ENCODE measurements around the gene TMEM256. TPM values are rescaled to one million over a fixed set of nuclear protein-coding genes. Genes with fewer than 3 reads are reported as not detected.

Gene TMEM256
- polyA plus RNA-seq, 5 donors, result 67.5 to 86.1 (median 74.5) TPM

DNA sequence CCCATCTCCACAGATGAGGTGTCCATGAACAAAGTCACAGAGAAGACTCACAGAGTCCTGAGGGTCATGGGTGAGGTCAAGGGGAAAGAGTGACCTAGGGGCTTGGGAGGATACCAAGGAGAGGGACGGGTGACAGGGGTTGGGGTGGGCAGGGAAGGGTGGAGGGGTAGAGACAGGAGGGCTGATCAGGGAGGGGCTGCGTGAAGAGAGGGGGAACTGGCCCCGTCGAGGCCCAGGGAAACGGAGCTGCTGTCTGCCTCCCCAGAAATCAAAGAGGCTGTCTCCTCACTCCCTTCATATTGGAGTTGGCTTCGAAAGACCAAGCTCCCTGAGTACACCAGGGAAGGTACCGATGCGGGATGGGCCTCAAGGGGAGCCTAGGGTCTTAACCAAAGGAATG is 48.3 kb downstream of the TMEM256 start:
- DNase-seq, result no peak

DNA sequence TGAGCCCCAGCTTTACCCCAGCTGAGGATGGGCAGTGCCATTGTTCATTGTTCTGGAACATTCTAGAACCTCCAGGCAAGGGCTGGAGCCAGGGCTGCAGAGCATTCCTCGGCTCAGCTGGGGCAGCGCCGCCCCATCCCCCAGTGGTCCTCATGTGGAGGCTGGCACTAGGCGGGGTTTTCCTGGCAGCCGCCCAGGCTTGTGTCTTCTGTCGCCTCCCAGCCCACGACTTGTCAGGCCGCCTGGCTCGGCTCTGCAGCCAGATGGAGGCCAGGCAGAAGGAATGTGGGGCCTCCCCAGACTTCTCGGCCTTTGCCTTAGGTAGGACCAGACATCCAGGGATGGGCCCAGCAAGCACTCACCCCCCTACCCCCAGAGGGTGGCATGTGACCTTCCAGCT is 48.8 kb downstream of the TMEM256 start, which contains the start of gene TMEM95:
TSS of gene TMEM95 (plus strand) at position 104 of the 400 bp plus-strand sequence. CDS start at position 153, 49 bp downstream.
- DNase-seq, result peak in 1 of 2 donors; percentile 34

DNA sequence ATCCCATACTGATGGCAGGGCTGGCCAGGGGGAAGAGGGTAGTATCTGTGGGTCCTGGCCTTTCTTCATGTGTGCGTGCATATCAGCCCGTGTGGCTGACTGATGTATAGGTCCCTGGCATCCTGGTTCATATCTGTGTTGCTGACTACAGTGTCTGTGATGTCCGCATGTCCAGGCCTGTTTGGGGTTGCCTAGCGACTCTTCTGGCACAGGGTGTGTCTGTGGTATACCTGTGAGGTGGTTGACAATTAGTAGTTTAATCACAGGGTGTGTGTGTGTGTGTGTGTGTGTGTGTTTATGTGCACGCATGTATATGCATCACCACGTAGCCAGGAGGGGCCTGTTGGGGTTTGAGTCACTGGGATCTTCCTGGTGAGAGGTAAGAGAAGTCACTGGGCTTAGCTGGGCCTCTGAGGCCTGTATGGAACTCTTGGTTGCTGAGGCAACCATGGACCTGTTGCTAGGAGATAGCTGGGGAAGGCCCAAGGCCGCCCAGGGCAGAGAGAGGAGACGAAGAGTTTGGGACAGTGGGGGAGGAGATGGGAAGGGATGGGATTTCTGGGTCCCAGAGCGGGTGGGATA is 49.5 kb downstream of the TMEM256 start:
- no peak for DNase-seq

Other genes starting within 250 kb of the TMEM256 start
- gene ASGR1, start 224.7 kb downstream of the TMEM256 start, polyA plus RNA-seq (ENCODE audit: insufficient read depth in 1 of 5, insufficient read length in 5 of 5, low replicate concordance in 1 of 5), result 10 to 100 TPM in 3 of 5 donors, 1 to 10 TPM in 2; 7.2 to 11.9 (median 10.4) TPM
- gene DLG4, start 184.3 kb downstream of the TMEM256 start, polyA plus RNA-seq (ENCODE audit: insufficient read depth in 1 of 5, insufficient read length in 5 of 5, low replicate concordance in 1 of 5), result 10 to 100 TPM; 33.6 to 62.3 (median 45.4) TPM
- 100 to 1,000 TPM; 289 to 380 (median 360) TPM for gene ACADVL, start 184.2 kb downstream of the TMEM256 start, polyA plus RNA-seq (ENCODE audit: insufficient read depth in 1 of 5, insufficient read length in 5 of 5, low replicate concordance in 1 of 5)
- 10 to 100 TPM; 42.5 to 62.9 (median 56.0) TPM for gene DVL2, start 169.6 kb downstream of the TMEM256 start, polyA plus RNA-seq (ENCODE audit: insufficient read depth in 1 of 5, insufficient read length in 5 of 5, low replicate concordance in 1 of 5)
- 10 to 100 TPM; 32.7 to 58.8 (median 46.7) TPM for gene PHF23, start 164.6 kb downstream of the TMEM256 start, polyA plus RNA-seq (ENCODE audit: insufficient read depth in 1 of 5, insufficient read length in 5 of 5, low replicate concordance in 1 of 5)
- gene GABARAP, start 161.6 kb downstream of the TMEM256 start, polyA plus RNA-seq (ENCODE audit: insufficient read depth in 1 of 5, insufficient read length in 5 of 5, low replicate concordance in 1 of 5), result 100 to 1,000 TPM; 375 to 529 (median 415) TPM
- gene CTDNEP1, start 152.4 kb downstream of the TMEM256 start, polyA plus RNA-seq (ENCODE audit: insufficient read depth in 1 of 5, insufficient read length in 5 of 5, low replicate concordance in 1 of 5), result 100 to 1,000 TPM; 128 to 156 (median 146) TPM
- 10 to 100 TPM; 36.6 to 49.7 (median 40.6) TPM for gene ELP5, start 151.9 kb downstream of the TMEM256 start, polyA plus RNA-seq (ENCODE audit: insufficient read depth in 1 of 5, insufficient read length in 5 of 5, low replicate concordance in 1 of 5)
- 10 to 100 TPM; 22.3 to 35.1 (median 33.6) TPM for gene CLDN7, start 141.6 kb downstream of the TMEM256 start, polyA plus RNA-seq (ENCODE audit: insufficient read depth in 1 of 5, insufficient read length in 5 of 5, low replicate concordance in 1 of 5)
- 1 to 10 TPM in 4 of 5 donors, under 1 TPM in 1; 0.80 to 2.7 (median 1.2) TPM for gene SLC2A4, start 122.4 kb downstream of the TMEM256 start, polyA plus RNA-seq (ENCODE audit: insufficient read depth in 1 of 5, insufficient read length in 5 of 5, low replicate concordance in 1 of 5)
- 1 to 10 TPM; 1.2 to 2.4 (median 1.4) TPM for gene YBX2, start 109.5 kb downstream of the TMEM256 start, polyA plus RNA-seq (ENCODE audit: insufficient read depth in 1 of 5, insufficient read length in 5 of 5, low replicate concordance in 1 of 5)
- 100 to 1,000 TPM; 224 to 373 (median 229) TPM for gene EIF5A, start 96.5 kb downstream of the TMEM256 start, polyA plus RNA-seq (ENCODE audit: insufficient read depth in 1 of 5, insufficient read length in 5 of 5, low replicate concordance in 1 of 5)
- 10 to 100 TPM; 65.7 to 91.2 (median 81.3) TPM for gene GPS2, start 88.7 kb downstream of the TMEM256 start, polyA plus RNA-seq (ENCODE audit: insufficient read depth in 1 of 5, insufficient read length in 5 of 5, low replicate concordance in 1 of 5)
- 10 to 100 TPM; 19.7 to 31.2 (median 28.1) TPM for gene NEURL4, start 74.8 kb downstream of the TMEM256 start, polyA plus RNA-seq (ENCODE audit: insufficient read depth in 1 of 5, insufficient read length in 5 of 5, low replicate concordance in 1 of 5)
- gene ACAP1, start 67.6 kb downstream of the TMEM256 start, polyA plus RNA-seq (ENCODE audit: insufficient read depth in 1 of 5, insufficient read length in 5 of 5, low replicate concordance in 1 of 5), result 1 to 10 TPM; 5.5 to 9.9 (median 7.5) TPM
- 10 to 100 TPM in 3 of 5 donors, 1 to 10 TPM in 2; 9.6 to 13.9 (median 10.3) TPM for gene KCTD11, start 51.9 kb downstream of the TMEM256 start, polyA plus RNA-seq (ENCODE audit: insufficient read depth in 1 of 5, insufficient read length in 5 of 5, low replicate concordance in 1 of 5)
- gene TMEM95, start 48.9 kb downstream of the TMEM256 start, polyA plus RNA-seq (ENCODE audit: insufficient read depth in 1 of 5, insufficient read length in 5 of 5, low replicate concordance in 1 of 5), result not detected
- gene TNK1, start 23.0 kb downstream of the TMEM256 start, polyA plus RNA-seq (ENCODE audit: insufficient read depth in 1 of 5, insufficient read length in 5 of 5, low replicate concordance in 1 of 5), result 1 to 10 TPM; 5.1 to 6.8 (median 6.7) TPM
- gene PLSCR3, start 9.6 kb downstream of the TMEM256 start, polyA plus RNA-seq (ENCODE audit: insufficient read depth in 1 of 5, insufficient read length in 5 of 5, low replicate concordance in 1 of 5), result 10 to 100 TPM; 39.3 to 74.6 (median 57.6) TPM
- 10 to 100 TPM; 22.6 to 36.3 (median 31.7) TPM for gene NLGN2, start 3.7 kb upstream of the TMEM256 start, polyA plus RNA-seq (ENCODE audit: insufficient read depth in 1 of 5, insufficient read length in 5 of 5, low replicate concordance in 1 of 5)
- not detected for gene SPEM1, start 16.2 kb upstream of the TMEM256 start, polyA plus RNA-seq (ENCODE audit: insufficient read depth in 1 of 5, insufficient read length in 5 of 5, low replicate concordance in 1 of 5)
- gene SPEM2, start 21.5 kb upstream of the TMEM256 start, polyA plus RNA-seq (ENCODE audit: insufficient read depth in 1 of 5, insufficient read length in 5 of 5, low replicate concordance in 1 of 5), result not detected
- gene SPEM3, start 24.8 kb upstream of the TMEM256 start, polyA plus RNA-seq (ENCODE audit: insufficient read depth in 1 of 5, insufficient read length in 5 of 5, low replicate concordance in 1 of 5), result not detected
- 1 to 10 TPM; 2.1 to 3.2 (median 2.4) TPM for gene TMEM102, start 31.3 kb upstream of the TMEM256 start, polyA plus RNA-seq (ENCODE audit: insufficient read depth in 1 of 5, insufficient read length in 5 of 5, low replicate concordance in 1 of 5)
- 1 to 10 TPM; 1.4 to 2.5 (median 1.9) TPM for gene FGF11, start 35.4 kb upstream of the TMEM256 start, polyA plus RNA-seq (ENCODE audit: insufficient read depth in 1 of 5, insufficient read length in 5 of 5, low replicate concordance in 1 of 5)
- 10 to 100 TPM in 3 of 5 donors, 1 to 10 TPM in 2; 9.0 to 14.8 (median 10.5) TPM for gene CHRNB1, start 41.0 kb upstream of the TMEM256 start, polyA plus RNA-seq (ENCODE audit: insufficient read depth in 1 of 5, insufficient read length in 5 of 5, low replicate concordance in 1 of 5)
- 10 to 100 TPM; 36.6 to 52.9 (median 43.8) TPM for gene ZBTB4, start 75.5 kb upstream of the TMEM256 start, polyA plus RNA-seq (ENCODE audit: insufficient read depth in 1 of 5, insufficient read length in 5 of 5, low replicate concordance in 1 of 5)
- under 1 TPM; 0.15 to 0.40 (median 0.35) TPM for gene SLC35G6, start 77.3 kb upstream of the TMEM256 start, polyA plus RNA-seq (ENCODE audit: insufficient read depth in 1 of 5, insufficient read length in 5 of 5, low replicate concordance in 1 of 5)
- gene POLR2A, start 80.3 kb upstream of the TMEM256 start, polyA plus RNA-seq (ENCODE audit: insufficient read depth in 1 of 5, insufficient read length in 5 of 5, low replicate concordance in 1 of 5), result 100 to 1,000 TPM in 1 of 5 donors, 10 to 100 TPM in 4; 79.6 to 127 (median 89.6) TPM
- gene TNFSF12, start 145.0 kb upstream of the TMEM256 start, polyA plus RNA-seq (ENCODE audit: insufficient read depth in 1 of 5, insufficient read length in 5 of 5, low replicate concordance in 1 of 5), result 10 to 100 TPM; 20.1 to 40.5 (median 31.3) TPM
- gene TNFSF13, start 154.7 kb upstream of the TMEM256 start, polyA plus RNA-seq (ENCODE audit: insufficient read depth in 1 of 5, insufficient read length in 5 of 5, low replicate concordance in 1 of 5), result 10 to 100 TPM; 16.2 to 23.2 (median 17.2) TPM
- 10 to 100 TPM; 61.1 to 72.4 (median 70.5) TPM for gene SENP3, start 157.8 kb upstream of the TMEM256 start, polyA plus RNA-seq (ENCODE audit: insufficient read depth in 1 of 5, insufficient read length in 5 of 5, low replicate concordance in 1 of 5)
- gene CD68, start 175.5 kb upstream of the TMEM256 start, polyA plus RNA-seq (ENCODE audit: insufficient read depth in 1 of 5, insufficient read length in 5 of 5, low replicate concordance in 1 of 5), result 10 to 100 TPM; 30.7 to 40.7 (median 32.3) TPM
- 10 to 100 TPM; 83.2 to 98.1 (median 93.5) TPM for gene MPDU1, start 179.8 kb upstream of the TMEM256 start, polyA plus RNA-seq (ENCODE audit: insufficient read depth in 1 of 5, insufficient read length in 5 of 5, low replicate concordance in 1 of 5)
- gene SOX15, start 186.0 kb upstream of the TMEM256 start, polyA plus RNA-seq (ENCODE audit: insufficient read depth in 1 of 5, insufficient read length in 5 of 5, low replicate concordance in 1 of 5), result 1 to 10 TPM; 1.4 to 2.5 (median 1.8) TPM
- gene FXR2, start 210.8 kb upstream of the TMEM256 start, polyA plus RNA-seq (ENCODE audit: insufficient read depth in 1 of 5, insufficient read length in 5 of 5, low replicate concordance in 1 of 5), result 10 to 100 TPM; 33.0 to 43.8 (median 38.6) TPM
- gene SAT2, start 223.7 kb upstream of the TMEM256 start, polyA plus RNA-seq (ENCODE audit: insufficient read depth in 1 of 5, insufficient read length in 5 of 5, low replicate concordance in 1 of 5), result 10 to 100 TPM; 70.6 to 93.8 (median 86.2) TPM
- 1 to 10 TPM; 1.1 to 2.0 (median 1.2) TPM for gene SHBG, start 226.0 kb upstream of the TMEM256 start, polyA plus RNA-seq (ENCODE audit: insufficient read depth in 1 of 5, insufficient read length in 5 of 5, low replicate concordance in 1 of 5)
- gene ATP1B2, start 246.8 kb upstream of the TMEM256 start, polyA plus RNA-seq (ENCODE audit: insufficient read depth in 1 of 5, insufficient read length in 5 of 5, low replicate concordance in 1 of 5), result 10 to 100 TPM; 20.5 to 31.5 (median 25.5) TPM

Measured in right lung (tissue), 5 donors.